ENCODE data around the gene GRIN3B. TPM values are rescaled to one million over a fixed set of nuclear protein-coding genes. Genes with fewer than 3 reads are reported as not detected.

The GRIN3B gene
- total RNA-seq, 1 donor from 2014 or later, result not detected

DNA sequence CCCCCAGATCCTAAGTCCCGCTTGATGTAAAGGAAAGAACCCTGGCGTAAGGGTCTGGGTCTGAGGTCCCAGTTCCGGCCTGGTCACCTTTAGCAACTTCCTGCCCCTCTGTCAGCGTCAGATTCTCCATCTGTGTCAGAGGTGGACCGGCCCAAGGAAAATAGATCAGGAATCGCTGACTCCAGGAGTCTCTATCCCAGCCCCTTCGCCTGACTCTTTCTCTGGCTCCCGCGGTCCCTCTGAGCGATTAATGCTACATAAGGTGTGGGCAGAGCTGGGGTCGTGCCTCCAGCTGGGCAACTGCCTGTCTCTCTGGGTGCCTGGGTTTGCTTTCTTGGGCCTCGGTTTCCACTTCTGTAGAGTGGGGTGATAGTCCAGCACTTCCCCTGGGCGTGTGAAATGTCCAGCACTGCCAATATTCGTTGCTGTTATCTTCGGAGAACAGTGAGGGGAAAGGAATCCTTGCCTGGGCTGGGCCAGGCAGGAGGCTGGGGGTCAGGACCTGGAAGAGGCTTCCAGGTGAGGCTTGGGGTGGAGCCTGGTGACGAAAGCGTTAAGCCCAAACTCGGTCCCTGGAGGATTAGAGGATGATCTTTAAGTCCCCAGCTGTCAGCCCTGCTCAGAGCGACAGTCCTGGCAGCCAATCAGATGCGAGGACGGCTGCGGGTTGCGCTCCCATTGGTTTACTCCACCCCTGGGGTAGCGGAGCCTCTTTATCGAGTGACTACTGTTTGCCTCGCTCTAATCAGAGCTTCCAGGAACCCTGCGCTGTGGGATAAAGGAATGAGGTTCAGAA, 40.5 kb downstream of the GRIN3B start:
- Histone ChIP-seq H3K27ac (no peak overlapping the region), H3K4me1 (peaks cover 11 to 17% of the 10 kb centered on the region in 2 donors), H3K36me3 (peaks cover 22 to 25% of the 10 kb centered on the region in 2 donors), H3K27me3 (no peaks in the 10 kb centered on the region), H3K4me3 (peak overlapping the region; percentile 54 to 64), H3K9me3 (no peaks in the 10 kb centered on the region)
- TF ChIP-seq, protein P1, sequence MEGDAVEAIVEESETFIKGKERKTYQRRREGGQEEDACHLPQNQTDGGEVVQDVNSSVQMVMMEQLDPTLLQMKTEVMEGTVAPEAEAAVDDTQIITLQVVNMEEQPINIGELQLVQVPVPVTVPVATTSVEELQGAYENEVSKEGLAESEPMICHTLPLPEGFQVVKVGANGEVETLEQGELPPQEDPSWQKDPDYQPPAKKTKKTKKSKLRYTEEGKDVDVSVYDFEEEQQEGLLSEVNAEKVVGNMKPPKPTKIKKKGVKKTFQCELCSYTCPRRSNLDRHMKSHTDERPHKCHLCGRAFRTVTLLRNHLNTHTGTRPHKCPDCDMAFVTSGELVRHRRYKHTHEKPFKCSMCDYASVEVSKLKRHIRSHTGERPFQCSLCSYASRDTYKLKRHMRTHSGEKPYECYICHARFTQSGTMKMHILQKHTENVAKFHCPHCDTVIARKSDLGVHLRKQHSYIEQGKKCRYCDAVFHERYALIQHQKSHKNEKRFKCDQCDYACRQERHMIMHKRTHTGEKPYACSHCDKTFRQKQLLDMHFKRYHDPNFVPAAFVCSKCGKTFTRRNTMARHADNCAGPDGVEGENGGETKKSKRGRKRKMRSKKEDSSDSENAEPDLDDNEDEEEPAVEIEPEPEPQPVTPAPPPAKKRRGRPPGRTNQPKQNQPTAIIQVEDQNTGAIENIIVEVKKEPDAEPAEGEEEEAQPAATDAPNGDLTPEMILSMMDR (IDR thresholded peaks at IDR 0.05), result no peak
- intact Hi-C loops (cut with DNase I), result loop anchor here (1.0 to 2.0 kb wide), 2 partner anchors 14 to 55 kb away; partner anchors contain the start of genes CNN2 and POLR2E
- peak; percentile 64 to 91 for DNase-seq (ENCODE audit: low spot score in 2 of 2)

DNA sequence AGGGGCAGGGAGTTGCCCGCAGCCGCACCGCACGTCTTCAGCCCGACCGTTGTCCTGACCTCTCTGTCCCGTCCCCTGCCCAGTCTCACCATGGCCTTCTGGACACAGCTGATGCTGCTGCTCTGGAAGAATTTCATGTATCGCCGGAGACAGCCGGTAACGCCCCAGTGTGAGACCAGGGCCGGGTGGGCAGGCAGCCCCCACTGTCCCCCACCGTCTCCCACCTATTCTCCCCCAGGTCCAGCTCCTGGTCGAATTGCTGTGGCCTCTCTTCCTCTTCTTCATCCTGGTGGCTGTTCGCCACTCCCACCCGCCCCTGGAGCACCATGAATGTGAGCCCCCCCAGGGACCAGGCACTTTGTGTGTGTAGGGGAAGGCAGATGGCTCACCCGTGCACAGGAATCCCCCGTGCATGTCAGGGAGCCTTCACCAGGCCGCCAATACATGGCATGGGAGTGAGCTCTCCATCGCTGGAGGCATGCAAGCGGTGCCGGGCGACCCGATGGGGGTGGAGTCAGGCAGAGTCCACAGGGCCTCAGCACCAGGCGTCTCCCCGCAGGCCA, 41.1 kb downstream of the GRIN3B start:
- intact Hi-C loops (cut with DNase I), result loop anchor here (2.0 kb wide), 1 partner anchor 15 kb away; the partner anchor contains the start of gene CNN2
- Histone ChIP-seq H3K9me3 (no peaks in the 10 kb centered on the region), H3K27me3 (no peaks in the 10 kb centered on the region), H3K4me1 (peaks cover 11 to 17% of the 10 kb centered on the region in 2 donors), H3K27ac (no peak overlapping the region), H3K36me3 (peaks cover 15 to 18% of the 10 kb centered on the region in 2 donors), H3K4me3 (peak overlapping the region; percentile 54 to 64)
- TF ChIP-seq, protein P1 (IDR thresholded peaks at IDR 0.05), result no peak
- no peak for DNase-seq (ENCODE audit: low spot score in 2 of 2)

DNA sequence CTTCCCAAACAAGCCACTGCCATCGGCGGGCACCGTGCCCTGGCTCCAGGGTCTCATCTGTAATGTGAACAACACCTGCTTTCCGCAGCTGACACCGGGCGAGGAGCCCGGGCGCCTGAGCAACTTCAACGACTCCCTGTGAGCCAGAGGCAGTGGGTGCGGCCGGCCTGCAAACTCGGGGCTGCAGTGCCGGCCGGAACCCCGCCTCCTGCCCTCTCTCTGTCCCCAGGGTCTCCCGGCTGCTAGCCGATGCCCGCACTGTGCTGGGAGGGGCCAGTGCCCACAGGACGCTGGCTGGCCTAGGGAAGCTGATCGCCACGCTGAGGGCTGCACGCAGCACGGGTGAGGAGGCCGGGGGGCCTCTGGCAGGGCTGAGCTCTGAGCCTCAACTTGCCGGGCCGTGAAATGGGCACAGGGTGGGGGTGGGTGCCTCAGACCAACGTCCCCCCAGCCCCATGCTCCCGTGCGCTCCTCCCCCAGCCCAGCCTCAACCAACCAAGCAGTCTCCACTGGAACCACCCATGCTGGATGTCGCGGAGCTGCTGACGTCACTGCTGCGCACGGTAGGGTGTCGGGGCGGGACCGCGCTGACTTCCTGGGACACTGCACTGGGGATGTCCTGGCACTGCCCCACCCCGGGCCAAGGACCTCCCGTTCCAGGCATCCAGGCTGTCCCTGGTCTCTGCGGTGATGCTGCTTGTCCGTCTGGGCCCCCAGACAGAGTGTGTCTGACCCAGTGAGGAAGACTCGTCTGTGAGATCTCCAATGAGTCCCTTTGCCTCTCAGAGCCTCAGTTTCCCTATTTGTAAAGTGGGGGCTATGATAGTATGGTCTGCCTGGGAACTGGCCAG, 41.8 kb downstream of the GRIN3B start:
- no peak overlapping the region for H3K4me3 ChIP-seq

DNA sequence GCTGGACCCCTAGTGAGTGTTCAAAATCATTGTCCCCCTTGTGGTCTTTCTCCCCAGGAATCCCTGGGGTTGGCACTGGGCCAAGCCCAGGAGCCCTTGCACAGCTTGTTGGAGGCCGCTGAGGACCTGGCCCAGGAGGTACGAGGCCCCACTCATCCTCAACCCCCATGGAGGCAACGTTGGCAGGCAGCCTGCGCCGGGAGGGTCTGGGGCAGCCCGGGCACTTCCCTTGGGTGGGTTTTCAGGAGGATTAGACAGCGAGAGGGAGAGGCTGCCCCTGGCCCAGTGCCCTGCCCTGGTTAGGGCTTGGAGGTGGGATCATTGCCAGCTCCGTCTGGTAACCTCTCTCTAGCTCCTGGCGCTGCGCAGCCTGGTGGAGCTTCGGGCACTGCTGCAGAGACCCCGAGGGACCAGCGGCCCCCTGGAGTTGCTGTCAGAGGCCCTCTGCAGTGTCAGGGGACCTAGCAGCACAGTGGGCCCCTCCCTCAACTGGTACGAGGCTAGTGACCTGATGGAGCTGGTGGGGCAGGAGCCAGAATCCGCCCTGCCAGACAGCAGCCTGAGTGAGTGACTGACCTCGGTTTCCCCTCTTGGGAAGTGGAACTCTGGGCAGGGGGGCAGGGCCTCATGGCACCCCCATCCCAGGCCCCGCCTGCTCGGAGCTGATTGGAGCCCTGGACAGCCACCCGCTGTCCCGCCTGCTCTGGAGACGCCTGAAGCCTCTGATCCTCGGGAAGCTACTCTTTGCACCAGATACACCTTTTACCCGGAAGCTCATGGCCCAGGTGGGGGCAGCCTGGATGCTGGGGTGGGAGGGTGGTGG, 42.7 kb downstream of the GRIN3B start:
- Histone ChIP-seq H3K27ac (no peak overlapping the region), H3K4me3 (no peak overlapping the region), H3K4me1 (peaks cover 11 to 17% of the 10 kb centered on the region in 2 donors), H3K36me3 (peaks cover 3% of the 10 kb centered on the region in 2 donors), H3K9me3 (no peaks in the 10 kb centered on the region), H3K27me3 (no peaks in the 10 kb centered on the region)
- intact Hi-C loops (cut with DNase I), result no loop called here
- TF ChIP-seq, protein P1 (IDR thresholded peaks at IDR 0.05), result no peak
- no peak for DNase-seq (ENCODE audit: low spot score in 2 of 2)

More for the DNA sequence above, 41.8 kb downstream of the GRIN3B start:
- H3K27me3 ChIP-seq, result no peaks in the 10 kb centered on the region
- intact Hi-C loops (cut with DNase I), result loop anchor here (2.0 kb wide), 1 partner anchor 15 kb away; the partner anchor contains the start of gene CNN2
- H3K4me1 ChIP-seq, result peaks cover 11 to 17% of the 10 kb centered on the region in 2 donors
- TF ChIP-seq, protein P1 (IDR thresholded peaks at IDR 0.05), result no peak
- peaks cover 8 to 11% of the 10 kb centered on the region in 2 donors for H3K36me3 ChIP-seq
- H3K9me3 ChIP-seq, result no peaks in the 10 kb centered on the region
- no peak for DNase-seq (ENCODE audit: low spot score in 2 of 2)
- no peak overlapping the region for H3K27ac ChIP-seq

DNA sequence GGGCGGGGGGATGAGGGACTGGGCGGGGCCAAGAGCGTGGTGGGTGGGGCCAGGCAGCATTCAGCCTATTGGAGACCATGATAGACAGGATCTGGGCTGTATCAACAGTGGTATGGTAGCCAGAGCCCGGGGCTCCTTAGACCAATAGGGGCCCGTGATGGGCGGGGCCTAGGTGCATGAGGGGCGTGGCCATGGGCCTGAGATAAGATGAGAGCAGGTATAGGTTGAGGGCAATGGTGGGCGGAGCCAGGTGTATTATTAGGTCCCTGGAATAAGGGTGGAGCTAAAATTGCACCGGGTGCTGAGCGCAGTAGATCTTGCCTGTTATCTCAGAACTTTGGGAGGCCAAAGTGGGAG, 45.0 kb downstream of the GRIN3B start:
- Histone ChIP-seq H3K27me3 (no peaks in the 10 kb centered on the region), H3K36me3 (no peaks in the 10 kb centered on the region), H3K4me3 (no peak overlapping the region), H3K27ac (no peak overlapping the region), H3K4me1 (peaks cover 11 to 13% of the 10 kb centered on the region in 2 donors), H3K9me3 (no peaks in the 10 kb centered on the region)
- TF ChIP-seq, protein P1 (IDR thresholded peaks at IDR 0.05), result no peak
- no peak for DNase-seq (ENCODE audit: low spot score in 2 of 2)
- intact Hi-C loops (cut with DNase I), result no loop called here

All from ascending aorta (tissue), 2 donors.